GM21390 (cell line): Measurements from ENCODE around the gene UTY.
"Not testable (repeated sequence)": the region's sequence is repeated elsewhere in the genome, so short reads cannot be mapped to it uniquely, and the experiment has no call there.

Source experiments
- ATAC-seq: cut with Tn5 transposase; IDR thresholded peaks from one replicate; pipeline ENCODE4 v1.9.1; 2021; ENCODE audit not compliant: unreplicated experiment

Gene UTY

DNA sequence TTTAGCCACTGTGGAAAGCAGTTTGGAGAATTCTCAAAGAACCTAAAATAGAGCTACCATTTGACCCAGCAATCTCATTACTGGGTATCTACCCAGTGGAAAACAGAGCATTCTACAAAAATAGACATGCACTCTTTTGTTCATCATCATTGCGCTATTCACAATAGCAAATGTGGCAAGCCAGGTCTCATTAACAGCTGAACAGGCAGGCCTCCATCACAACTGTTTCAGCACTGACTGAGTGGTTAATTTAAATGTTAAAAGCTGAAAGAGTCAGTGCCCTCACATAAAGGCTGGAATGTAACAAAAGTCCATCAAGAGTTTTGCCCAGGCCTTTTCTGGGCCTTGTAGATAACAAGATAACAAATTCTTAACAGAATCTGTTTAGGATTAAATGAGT, 166.9 kb downstream of the UTY start:
- ATAC-seq: no peak

DNA sequence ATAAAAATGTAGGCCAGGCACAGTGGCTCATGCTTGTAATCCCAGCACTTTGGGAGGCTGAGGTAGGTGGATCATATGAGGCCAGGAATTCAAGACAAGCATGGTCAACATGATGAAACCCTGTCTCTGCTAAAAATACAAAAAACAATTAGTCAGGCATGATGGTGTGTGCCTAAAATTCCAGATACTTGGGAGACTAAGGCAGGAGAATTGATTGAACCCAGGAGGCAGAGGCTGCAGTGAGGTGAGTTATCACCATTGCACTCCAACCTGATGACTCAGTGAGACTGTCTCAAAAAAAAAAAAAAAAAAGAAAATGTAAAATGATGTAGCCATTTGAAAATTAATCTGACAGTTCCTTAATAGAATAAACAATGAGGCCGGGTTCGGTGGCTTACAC, 171.9 kb downstream of the UTY start:
- no peak for ATAC-seq

DNA sequence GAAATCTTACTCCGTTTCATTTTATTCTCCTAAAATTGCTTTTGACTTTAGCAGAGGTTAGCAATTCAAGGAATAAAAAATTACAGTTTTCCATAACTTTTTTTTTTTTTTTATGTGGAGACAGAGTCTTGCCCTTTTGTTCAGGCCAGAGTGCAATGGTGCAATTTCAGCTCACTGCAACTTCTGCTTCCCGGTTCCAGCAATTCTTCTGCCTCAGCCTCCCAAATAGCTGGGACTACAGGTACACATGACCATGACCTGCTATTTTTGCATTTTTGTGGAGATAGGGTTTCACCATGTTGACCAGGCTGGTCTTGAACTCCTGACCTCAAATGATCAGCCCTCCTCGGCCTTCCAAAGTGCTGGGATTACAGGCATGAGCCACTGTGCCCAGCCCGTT, 179.0 kb downstream of the UTY start:
- ATAC-seq: no peak

DNA sequence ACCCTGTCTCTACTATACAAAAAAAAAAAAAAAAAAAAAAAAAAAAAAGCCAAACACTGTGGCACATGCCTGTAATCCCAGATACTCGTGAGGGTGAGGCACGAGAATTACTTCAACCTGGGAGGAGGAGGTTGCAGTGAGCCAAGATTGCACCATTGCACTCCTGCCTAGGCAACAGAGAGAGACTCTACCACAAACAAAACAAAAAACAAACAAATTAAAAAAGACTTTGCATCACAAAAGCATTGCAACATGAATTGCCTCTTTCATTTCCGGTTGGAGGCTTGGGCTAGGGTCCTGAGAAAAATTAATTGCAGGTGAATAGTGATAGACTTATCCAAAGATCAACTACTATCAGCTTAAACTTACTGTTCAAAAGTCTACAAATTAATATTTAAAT, 180.4 kb downstream of the UTY start:
- no peak for ATAC-seq

DNA sequence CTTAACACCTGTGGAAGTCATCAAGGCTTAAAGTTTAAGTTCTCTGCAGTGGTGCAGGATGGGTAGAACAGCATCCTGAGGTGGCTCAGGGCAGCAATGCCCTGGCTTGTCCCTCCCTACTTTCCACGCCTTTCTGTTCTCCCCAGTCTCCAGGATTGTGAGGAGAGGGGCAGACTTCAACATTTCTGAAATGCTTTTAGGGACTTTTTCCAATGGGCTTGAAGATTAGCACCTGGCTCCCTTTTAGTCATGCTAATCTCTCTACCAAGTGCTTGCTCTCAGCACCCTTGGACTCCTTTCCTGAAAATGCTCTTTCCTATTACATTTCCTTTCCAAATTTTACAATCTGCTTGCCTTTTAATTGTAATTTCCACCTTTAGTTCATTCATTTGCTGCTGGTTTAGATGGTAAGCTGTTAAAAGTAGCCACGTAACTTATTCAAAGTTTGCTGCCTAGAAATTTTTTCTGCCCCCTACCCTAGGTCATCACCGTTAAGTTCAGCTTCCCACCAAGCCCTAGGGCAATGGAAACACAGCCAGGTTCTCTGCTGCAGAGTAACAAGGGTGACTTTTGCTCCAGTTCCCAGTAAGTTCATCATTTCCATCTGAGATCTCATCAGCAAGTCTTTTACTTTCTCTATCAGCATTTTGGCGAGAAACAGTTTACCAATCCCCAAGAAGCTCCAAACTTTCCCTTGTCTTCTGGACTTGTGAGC, 183.5 kb downstream of the UTY start:
- no peak for ATAC-seq

DNA sequence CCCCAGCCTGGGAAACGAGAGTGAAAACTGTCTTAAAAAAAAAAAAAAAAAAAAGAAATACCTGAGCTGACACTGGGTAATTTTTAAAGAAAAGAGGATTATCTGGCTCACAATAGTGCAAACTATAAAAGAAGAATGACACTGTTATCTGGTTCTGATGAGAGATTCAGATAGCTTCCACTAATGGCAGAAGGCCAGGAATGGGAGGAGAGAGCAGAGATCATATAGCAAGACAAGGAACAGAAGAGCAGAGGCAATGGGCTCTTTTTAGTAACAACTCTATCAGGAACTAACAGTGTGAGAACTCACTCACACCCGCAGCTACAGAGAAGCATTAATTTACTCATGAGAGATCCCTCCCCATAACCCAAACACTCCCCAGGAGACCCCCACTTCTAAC, 184.8 kb downstream of the UTY start:
- no peak for ATAC-seq

DNA sequence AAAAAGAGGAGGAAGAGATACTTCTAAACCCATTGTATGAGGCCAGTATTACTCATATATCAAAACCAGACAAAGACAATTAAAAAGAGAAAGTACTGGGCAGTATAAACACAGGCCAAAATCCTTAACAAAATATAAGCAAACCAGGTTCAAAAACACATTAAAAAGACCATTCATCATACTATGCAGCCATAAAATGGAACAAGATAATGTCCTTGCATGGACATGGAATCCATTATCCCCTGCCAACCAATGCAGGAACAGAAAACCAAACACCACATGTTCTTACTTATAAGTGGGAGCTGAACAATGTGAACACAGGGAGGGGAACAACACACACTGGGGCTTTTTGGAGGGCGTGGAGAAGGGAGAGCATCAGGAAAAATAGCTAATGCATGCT, 188.6 kb downstream of the UTY start:
- ATAC-seq: no peak

DNA sequence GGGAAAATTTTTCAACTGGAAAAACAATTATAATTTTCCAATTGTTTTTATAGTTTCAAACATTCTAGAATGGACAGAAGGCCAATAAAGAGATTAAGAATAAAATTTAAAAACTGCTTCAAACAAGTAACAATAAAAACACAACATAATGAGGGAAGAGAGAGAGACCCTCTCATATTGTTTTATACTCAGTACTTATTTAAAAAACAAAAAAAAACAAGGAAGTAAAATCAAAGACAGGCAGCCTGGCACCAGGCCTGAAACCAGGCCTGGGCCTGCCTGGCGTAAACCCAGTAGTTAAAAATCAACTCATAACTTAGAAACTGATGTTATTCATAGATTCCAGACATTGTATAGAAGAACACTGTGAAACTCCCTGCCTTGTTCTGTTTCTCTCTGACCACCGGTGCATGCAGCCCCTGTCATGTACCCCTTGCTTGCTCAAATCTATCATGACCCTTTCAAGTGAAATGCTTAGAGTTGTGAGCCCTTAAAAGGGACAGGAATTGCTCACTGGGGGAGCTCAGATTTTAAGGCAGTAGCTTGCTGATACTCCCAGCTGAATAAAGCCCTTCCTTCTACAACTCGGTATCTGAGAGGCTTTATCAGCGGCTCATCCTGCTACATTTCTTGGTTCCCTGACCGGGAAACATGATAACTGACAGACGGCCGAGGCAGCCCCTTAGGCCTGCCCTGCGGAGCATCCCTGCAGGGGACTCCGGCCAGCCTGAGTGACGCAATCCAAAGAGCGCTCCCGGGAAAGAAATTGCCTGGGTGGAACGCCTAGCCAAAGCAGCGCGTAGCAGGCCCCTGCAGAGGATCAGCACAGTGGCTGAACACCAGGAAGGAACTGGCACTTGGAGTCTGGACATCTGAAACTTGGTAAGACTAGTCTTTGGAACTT, 197.4 kb downstream of the UTY start:
- ATAC-seq: not testable (repeated sequence)

DNA sequence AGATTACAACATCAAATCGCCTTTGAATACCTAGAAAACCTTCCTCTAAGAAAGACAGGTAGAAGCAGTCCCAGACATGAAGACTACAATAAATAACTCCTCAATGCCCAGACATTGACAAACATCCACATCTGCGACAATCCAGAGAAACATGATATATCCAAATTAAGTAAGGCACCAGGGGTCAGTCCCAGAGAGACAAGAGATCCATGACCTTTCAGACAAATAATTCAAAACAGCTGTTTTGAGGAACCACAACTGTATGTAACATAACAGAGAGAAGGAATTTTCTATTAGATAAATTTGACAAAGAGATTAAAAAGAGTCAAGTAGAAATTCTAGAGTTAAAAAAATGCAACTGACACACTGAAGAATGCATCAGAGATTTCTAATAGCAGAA, 200.3 kb downstream of the UTY start:
- ATAC-seq: no peak

DNA sequence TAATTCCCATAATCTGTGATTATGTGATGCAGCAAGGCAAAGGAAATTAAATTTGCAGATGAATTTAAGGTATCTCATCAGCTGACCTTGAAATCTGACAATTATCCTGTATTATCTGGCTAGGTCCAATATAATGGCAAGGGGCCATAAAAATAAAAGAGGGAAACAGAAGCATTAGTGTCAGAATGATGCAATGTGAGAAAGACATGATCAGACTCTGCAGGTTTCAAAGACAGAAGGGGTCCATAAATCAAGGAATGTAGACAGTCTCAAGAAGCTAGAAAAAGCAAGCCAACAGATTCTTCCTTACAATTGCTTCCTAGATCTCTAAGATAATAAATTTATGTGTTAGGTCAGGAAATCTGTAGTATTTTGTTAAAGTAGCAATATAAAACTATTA, 208.1 kb downstream of the UTY start:
- ATAC-seq: no peak

DNA sequence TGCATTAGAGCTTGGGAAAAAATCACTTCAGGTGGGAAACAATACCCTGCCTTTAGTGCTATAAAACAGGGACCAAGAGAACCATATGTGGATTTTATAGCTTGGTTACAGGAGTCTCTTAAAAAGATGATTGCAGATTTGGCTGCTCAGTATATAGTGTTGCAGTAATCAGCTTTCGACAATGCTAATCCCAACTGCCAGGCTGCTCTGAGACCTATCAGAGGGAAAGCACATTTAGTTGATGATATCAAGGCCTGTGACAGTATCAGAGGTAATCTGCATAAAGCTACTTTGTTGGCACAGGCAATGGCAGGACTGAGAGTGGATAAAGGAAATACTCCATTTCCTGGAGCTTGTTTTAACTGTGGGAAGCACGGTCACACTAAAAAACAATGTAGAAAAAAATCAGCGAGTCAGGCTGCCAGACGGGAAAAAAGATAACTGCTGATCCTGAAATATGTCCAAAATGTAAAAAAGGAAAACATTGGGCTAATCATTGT, 225.8 kb downstream of the UTY start:
- not testable (repeated sequence) for ATAC-seq

DNA sequence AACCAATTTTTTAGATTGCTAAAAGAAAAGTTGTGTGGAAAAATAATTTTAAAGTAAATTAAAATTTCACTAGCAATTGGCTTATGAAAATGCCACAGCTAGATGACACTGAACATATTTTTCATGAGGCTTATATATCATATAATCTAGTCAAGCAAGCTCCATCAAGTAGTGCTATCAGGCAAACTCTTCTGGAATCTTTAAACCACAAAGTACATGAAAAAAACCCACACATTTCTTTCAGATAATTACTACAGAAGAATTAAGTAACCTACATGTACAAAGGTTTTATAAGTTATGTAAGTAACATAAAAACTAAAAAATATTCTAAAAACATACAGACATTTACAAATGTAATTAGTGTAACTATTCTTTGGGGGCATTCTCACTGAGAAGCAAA, 229.4 kb downstream of the UTY start:
- ATAC-seq: no peak

DNA sequence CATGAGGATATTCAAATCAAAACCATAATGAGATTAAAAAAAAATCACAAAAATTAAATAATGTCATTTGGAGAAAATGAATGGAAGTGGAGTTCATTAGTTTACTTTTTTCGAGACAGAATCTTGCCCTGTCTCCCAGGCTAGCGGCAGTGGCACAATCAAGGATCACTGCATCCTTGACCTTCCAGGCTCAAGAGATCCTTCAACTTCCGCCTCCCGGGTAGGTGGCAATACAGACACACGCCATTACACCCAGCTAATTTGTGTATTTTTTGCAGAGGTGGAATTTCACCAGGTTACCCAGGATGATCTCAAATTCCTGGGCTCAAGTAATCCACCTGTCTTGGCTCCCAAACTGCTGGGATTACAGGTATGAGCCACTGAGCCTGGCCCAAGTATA, 236.1 kb downstream of the UTY start:
- no peak for ATAC-seq

DNA sequence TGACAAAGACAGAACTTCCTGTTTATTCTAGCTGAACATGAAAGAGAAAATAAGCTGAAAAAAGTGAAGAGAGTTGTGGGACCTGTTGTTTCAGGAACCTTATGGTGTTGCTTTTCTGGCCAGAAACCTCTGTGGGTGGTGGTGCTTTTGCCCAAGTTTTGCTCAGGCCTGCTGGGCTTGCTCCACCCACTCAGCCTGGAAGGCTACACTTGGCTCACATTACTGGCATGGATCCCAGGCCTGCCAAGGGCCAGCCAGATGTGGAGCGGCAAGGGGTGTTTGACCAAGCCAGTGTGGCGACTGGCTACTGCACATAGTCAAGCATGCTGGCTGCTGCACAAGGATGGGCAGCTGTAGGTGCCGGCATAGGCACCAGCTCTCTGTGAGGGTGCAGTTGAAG, 245.9 kb downstream of the UTY start:
- peak; percentile 58 for ATAC-seq

DNA sequence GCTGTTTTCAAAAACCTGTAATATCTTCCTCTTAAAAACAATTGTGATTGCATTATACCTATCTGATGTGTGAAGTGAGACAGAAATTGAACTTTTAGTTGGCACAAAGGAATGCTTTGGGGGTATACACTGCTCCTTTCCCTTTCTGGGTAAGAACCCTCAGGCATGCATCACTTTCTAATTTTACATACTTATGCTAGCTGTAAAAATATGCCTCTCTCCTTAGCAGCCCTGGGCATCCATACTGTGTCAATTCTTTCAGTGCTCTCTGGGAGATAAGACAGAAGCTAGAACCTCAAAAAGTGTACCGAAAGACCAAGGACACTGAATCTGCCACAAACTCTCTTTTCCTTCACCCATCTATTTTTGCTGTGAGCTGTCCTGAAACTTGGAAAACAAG, 246.7 kb downstream of the UTY start:
- ATAC-seq: no peak

DNA sequence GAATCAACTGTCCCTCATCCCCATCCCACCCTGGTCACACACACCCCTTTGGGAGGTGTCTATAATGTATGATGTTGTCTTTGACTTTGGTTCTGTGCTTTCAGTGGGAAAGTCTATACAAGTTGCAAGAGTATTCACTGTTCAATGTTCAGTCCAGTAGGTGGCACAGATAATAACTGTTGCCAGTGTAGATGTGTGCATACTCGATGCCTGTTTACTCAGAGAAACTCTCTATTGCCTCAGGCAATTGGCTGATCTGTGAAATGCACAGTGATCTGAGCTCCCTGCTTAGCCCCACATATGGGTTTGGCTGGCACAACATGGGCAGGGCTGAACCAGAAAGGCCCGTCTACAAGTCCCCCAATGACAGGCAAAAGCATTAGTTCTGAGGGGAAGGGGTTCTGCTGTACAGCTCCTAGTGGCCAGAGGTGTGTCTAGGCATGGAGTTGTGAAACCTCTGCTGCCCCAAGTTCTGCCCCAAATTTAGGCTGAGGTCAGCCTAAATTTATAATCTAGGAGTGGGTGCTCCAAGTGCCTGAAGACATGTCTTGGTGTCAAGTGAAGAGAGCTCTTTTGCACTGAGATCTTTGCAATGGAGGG, 252.4 kb downstream of the UTY start:
- ATAC-seq: no peak

DNA sequence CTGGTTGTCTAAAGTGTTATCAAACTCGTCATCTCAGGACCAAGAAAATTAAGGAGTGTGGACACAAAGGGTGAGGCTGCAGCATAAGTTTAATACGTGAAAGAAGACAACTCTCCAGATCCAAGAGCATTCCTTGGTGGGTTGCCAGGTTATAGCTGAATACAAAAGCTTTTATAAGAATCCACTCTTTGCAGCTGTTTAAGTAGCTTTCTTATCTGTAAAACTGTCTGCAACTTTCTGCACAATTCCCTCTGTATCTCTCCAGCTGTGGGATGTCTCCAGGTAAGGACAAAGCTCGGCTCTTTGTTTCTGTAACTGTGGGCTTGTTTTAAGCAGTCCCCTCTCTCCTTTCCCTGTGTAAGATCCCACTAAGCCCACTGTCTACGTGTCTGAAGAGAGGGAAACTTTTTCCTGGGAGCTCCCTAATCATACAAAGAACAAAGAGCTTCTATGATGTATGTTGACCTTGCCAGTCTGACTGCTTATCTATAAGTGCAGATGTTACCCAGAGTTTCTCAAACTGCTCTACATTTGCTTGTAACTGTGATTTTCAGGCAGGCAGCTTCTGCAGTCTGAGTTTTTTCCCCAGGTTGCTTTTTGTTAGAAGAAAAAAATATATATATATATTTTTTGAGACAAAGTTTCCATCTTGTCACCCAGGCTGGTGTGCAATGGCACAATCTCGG, 268.7 kb downstream of the UTY start:
- no peak for ATAC-seq

DNA sequence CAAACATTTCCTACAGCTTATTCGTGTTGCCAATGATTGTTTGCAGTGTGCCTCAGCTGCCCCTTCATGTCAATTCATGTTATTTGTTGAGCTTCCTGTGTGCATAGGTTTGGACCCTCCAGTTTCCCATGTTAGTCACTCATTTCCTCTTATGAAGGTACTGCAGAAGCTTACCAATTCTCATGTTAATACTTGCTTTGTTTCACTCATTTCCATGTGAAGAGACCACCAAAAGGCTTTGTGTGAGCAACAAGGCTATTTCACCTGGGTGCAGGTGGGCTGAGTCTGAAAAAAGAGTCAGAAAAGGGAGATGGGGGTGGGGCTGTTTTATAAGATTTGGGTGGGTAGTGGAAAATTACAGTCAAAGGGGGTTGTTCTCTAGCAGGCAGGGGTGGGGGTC, 274.6 kb downstream of the UTY start:
- no peak for ATAC-seq
